Measurements from ENCODE around the gene TMOD2.

Gene TMOD2

GRCh38 chr15:51846463-51847230 lies 95.2 kb downstream of the TMOD2 start:
- no peak for DNase-seq (ENCODE audit: extremely low read depth, low read depth)
- no peak for TF ChIP-seq CTCF (IDR thresholded peaks at IDR 0.05; ENCODE audit: low read depth, low read length)

- DNase-seq (ENCODE audit: extremely low read depth, low read depth): no peak
- TF ChIP-seq CTCF (IDR thresholded peaks at IDR 0.05; ENCODE audit: low read depth, low read length): no peak
Measured at GRCh38 chr15:51848811-51849210, 97.4 kb downstream of the TMOD2 start.

GRCh38 chr15:51849860-51850259 lies 98.5 kb downstream of the TMOD2 start:
- DNase-seq (ENCODE audit: extremely low read depth, low read depth): no peak
- TF ChIP-seq CTCF (IDR thresholded peaks at IDR 0.05; ENCODE audit: low read depth, low read length): no peak

GRCh38 chr15:51853998-51854397 lies 102.6 kb downstream of the TMOD2 start:
- no peak for TF ChIP-seq CTCF (IDR thresholded peaks at IDR 0.05; ENCODE audit: low read depth, low read length)
- no peak for DNase-seq (ENCODE audit: extremely low read depth, low read depth)

- DNase-seq (ENCODE audit: extremely low read depth, low read depth): no peak
- TF ChIP-seq CTCF (IDR thresholded peaks at IDR 0.05; ENCODE audit: low read depth, low read length): no peak
Measured at GRCh38 chr15:51855612-51856011, 104.2 kb downstream of the TMOD2 start.

GRCh38 chr15:51856714-51857380 lies 105.5 kb downstream of the TMOD2 start:
- no peak for TF ChIP-seq CTCF (IDR thresholded peaks at IDR 0.05; ENCODE audit: low read depth, low read length)

More at GRCh38 chr15:51856714-51857380, 105.5 kb downstream of the TMOD2 start:
- no peak for DNase-seq (ENCODE audit: extremely low read depth, low read depth)

Measured in AG09319 (cell line).